NB4 (cell line): ENCODE measurements around the gene CYSRT1.

ENCODE experiments used
- DNase-seq: peaks from one replicate; pipeline ENCODE4 v3.0.0; 2010; ENCODE audit warnings: low read depth
- H3K4me3 ChIP-seq: one replicate; pipeline ENCODE4 v1.5.1; 2011; ENCODE audit warnings: mild to moderate bottlenecking, low read depth, low read length, moderate library complexity
- CTCF ChIP-seq: IDR thresholded peaks from one replicate; pipeline ENCODE4 v1.5.1; 2012; ENCODE audit warnings: low read depth, low read length
- MYC ChIP-seq: IDR thresholded peaks from 2 replicates; pipeline ENCODE4 v1.6.1; 2011; ENCODE audit warnings: low read depth, low read length
- POLR2A ChIP-seq: IDR thresholded peaks from 2 replicates; pipeline ENCODE4 v1.6.1; 2011; ENCODE audit warnings: mild to moderate bottlenecking; ENCODE audit not compliant: insufficient read length; ENCODE audit errors: extremely low read depth
- TF ChIP-seq, protein P1 (sequence below): IDR thresholded peaks from 2 replicates; pipeline ENCODE4 v1.6.1; 2011; ENCODE audit warnings: low read depth, low read length

Gene CYSRT1

GRCh38 chr9:137185921-137186320, 39.1 kb upstream of the CYSRT1 start:
- no peak for DNase-seq
- H3K4me3 ChIP-seq = no peak overlapping the region
- TF ChIP-seq POLR2A (no peak), MYC (no peak), CTCF (no peak)
- TF ChIP-seq, protein P1, sequence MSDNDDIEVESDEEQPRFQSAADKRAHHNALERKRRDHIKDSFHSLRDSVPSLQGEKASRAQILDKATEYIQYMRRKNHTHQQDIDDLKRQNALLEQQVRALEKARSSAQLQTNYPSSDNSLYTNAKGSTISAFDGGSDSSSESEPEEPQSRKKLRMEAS = no peak

DNA sequence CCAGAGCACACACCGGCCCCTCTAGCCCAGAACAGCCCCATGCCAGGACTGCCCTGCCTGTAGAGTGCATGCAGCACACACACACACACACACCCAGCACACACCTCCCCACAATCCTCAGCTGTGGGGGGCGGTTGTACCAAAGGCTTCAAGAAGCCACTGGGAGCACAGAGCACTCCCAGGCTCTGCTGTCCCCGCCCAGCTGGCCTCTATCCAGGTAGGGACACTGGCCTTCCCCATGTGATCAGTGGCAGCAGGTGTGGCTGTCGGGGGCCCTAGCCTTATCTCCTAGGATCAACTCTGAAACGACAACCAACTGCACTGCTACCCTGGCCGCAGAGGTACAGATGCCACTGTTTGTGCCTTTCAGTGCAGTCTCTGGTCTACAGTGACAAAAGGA, 38.6 kb upstream of the CYSRT1 start:
- no peak overlapping the region for H3K4me3 ChIP-seq
- DNase-seq = no peak
- TF ChIP-seq CTCF (no peak), POLR2A (no peak), MYC (no peak)
- TF ChIP-seq, protein P1 = no peak

DNA sequence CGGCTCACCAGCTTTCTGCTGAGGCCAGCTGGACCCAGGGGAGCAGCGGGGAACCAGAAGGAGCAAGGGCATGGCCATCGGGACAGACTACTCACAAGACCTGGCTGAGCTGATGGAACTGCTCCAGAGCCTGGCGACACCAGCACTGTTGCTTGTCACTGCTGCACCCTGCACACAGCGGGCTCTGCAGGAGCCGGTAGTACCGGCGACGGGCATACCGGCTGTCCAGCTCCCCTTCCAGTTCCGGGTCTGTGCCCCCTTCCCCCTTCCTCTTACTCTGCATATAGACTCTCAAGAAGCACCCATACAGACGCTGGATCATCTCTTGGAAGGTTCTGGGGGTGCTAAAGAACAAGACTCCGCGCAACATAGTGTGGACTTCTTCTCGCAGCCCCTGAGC, 37.6 kb upstream of the CYSRT1 start:
- no peak for DNase-seq
- TF ChIP-seq MYC (no peak), CTCF (no peak), POLR2A (no peak)
- TF ChIP-seq, protein P1 = no peak
- peak overlapping the region; percentile 90 for H3K4me3 ChIP-seq

GRCh38 chr9:137188086-137188489, 36.9 kb upstream of the CYSRT1 start:
- DNase-seq = no peak
- TF ChIP-seq POLR2A (no peak), MYC (no peak), CTCF (no peak)
- TF ChIP-seq, protein P1 = no peak
- H3K4me3 ChIP-seq = peak overlapping the region; percentile 90

DNA sequence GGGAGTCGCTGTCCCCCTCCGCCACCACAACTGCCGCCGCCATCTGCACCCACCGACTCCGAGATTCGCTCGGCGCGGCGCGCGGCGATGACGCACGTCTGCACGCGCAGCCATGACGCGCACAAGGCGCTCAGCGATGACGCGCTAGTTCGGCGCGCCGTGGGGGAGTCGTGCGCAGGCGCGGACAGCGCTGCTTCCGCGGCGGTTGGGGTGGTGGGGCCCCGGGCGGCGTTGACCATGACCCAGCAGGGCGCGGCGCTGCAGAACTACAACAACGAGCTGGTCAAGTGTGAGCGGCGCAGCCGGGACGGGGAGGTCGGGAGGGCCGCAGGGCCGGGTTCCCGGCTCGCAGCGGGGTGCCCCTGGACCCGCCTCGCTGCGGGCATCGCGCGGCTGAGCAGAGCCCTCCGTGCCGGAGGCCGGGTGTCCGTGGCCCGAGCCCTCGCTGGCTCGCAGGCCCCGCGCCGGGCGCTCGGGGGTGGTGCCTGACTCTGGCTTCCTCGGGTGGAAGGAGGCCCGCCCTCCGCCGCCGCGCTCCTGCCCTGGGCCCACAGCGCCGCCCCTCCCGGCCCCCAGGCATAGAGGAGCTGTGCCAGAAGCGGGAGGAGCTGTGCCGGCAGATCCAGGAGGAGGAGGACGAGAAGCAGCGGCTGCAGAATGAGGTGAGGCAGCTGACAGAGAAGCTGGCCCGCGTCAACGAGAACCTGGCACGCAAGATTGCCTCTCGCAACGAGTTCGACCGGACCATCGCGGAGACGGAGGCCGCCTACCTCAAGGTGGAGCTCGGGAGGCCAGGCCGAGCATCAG, 36.3 kb upstream of the CYSRT1 start, which contains the start of the genes ANAPC2 and SSNA1:
TSS of gene ANAPC2 (minus strand) at position 71 of the 807 bp plus-strand sequence. CDS start at position 43, 28 bp downstream.
TSS of gene SSNA1 (plus strand) at position 187 of the 807 bp plus-strand sequence. CDS start at position 238, 51 bp downstream.
- TF ChIP-seq CTCF (peak; percentile 35), MYC (peak; percentile 68), POLR2A (peak; percentile 73)
- TF ChIP-seq, protein P1 = peak; percentile 67
- H3K4me3 ChIP-seq = peak within 1 kb of the TSS; percentile 90
- DNase-seq = peak; percentile 95
